Smooth muscle cell (in vitro differentiated cells): ENCODE results near the gene ARHGAP24. TPM values are rescaled to one million over a fixed set of nuclear protein-coding genes. Genes with fewer than 3 reads are reported as not detected.
A peak's percentile ranks its signal among the peaks of the same experiment; 100 is the strongest.

Source experiments
- DNase-seq: peaks from one replicate; lab custom pipeline; 2025; ENCODE audit not compliant: unreplicated experiment; lab: John Stamatoyannopoulos, UW
- H2AFZ ChIP-seq: fragments of 200-600 bp; sonication (generic); 2 replicates; pipeline ENCODE4 v1.6.0; 2016; ENCODE audit warnings: antibody characterized with exemption, low read depth, mild to moderate bottlenecking
- H3F3A ChIP-seq: fragments of 200-600 bp; sonication (generic); 2 replicates; pipeline ENCODE4 v1.6.0; 2017; ENCODE audit warnings: antibody characterized with exemption, low read depth
- H3K27ac ChIP-seq: fragments of 200-600 bp; sonication (generic); 2 replicates; pipeline ENCODE4 v1.5.1; 2016; ENCODE audit warnings: low read depth, mild to moderate bottlenecking
- H3K27me3 ChIP-seq: fragments of 200-600 bp; sonication (generic); 2 replicates; pipeline ENCODE4 v1.6.1; 2016; ENCODE audit warnings: low read depth, mild to moderate bottlenecking
- H3K36me3 ChIP-seq: fragments of 200-600 bp; sonication (generic); 2 replicates; pipeline ENCODE4 v1.5.1; 2016; ENCODE audit warnings: low read depth
- H3K4me1 ChIP-seq: fragments of 200-600 bp; sonication (generic); 2 replicates; pipeline ENCODE4 v1.5.1; 2016; ENCODE audit warnings: low read depth
- H3K4me2 ChIP-seq: fragments of 200-600 bp; sonication (generic); 2 replicates; pipeline ENCODE4 v1.6.0; 2016; ENCODE audit warnings: mild to moderate bottlenecking
- H3K4me3 ChIP-seq: fragments of 200-600 bp; sonication (generic); 2 replicates; pipeline ENCODE4 v1.5.1; 2016; ENCODE audit warnings: mild to moderate bottlenecking
- H3K79me2 ChIP-seq: fragments of 200-600 bp; sonication (generic); 2 replicates; pipeline ENCODE4 v1.6.0; 2016; ENCODE audit warnings: low read depth, mild to moderate bottlenecking
- H3K9ac ChIP-seq: fragments of 200-600 bp; sonication (generic); 2 replicates; pipeline ENCODE4 v1.6.0; 2016; ENCODE audit warnings: low read depth
- H3K9me3 ChIP-seq: fragments of 200-600 bp; sonication (generic); replicated peaks from 2 replicates; pipeline ENCODE4 v1.5.1; 2016; ENCODE audit warnings: low read depth
- H4K20me1 ChIP-seq: fragments of 200-600 bp; sonication (generic); 2 replicates; pipeline ENCODE4 v1.6.0; 2016; ENCODE audit warnings: low read depth
- CTCF ChIP-seq: fragments of 200-600 bp; sonication (generic); IDR thresholded peaks from 2 replicates; pipeline ENCODE4 v1.5.1; 2017; ENCODE audit warnings: borderline replicate concordance, mild to moderate bottlenecking, antibody characterized with exemption; ENCODE audit not compliant: insufficient read depth, poor library complexity, severe bottlenecking
- WGBS: methylation state at CpG from one replicate; pipeline ENCODE4 v1.1.7; 2016; ENCODE audit warnings: low lambda C conversion rate; 5-methylcytosine and 5-hydroxymethylcytosine counted together
- polyA plus RNA-seq: library from polyadenylated mRNA; unstranded; fragments of >200 nt; fragmentation: Nextera tagmentation; extraction: Ambion mirVana; gene quantifications from 2 replicates; pipeline ENCODE4 v1.2.1, GENCODE V29; 2016
- total RNA-seq: library from RNA; depleted of rRNA; stranded (reverse); fragments of >200 nt; gene quantifications from 2 replicates; pipeline ENCODE4 v1.2.3, GENCODE V29; 2014

ARHGAP24 gene
- total and polyA plus RNA-seq, 2 experiments from 2014 or later, result 4.9 to 18.2 TPM

GRCh38 chr4:85617202-85617601, 142.3 kb downstream of the ARHGAP24 start:
- H3K27ac ChIP-seq, result no peak overlapping the region
- H2AFZ ChIP-seq, result no peak overlapping the region
- WGBS, result 80% methylated on average over 3 of the region's 3 CpGs
- no peaks in the 10 kb centered on the region for H3K36me3 ChIP-seq
- no peak overlapping the region for H3K4me3 ChIP-seq
- H3K27me3 ChIP-seq, result no peaks in the 10 kb centered on the region
- H3K4me1 ChIP-seq, result no peaks in the 10 kb centered on the region
- H3K9ac ChIP-seq, result no peak overlapping the region
- no peaks in the 10 kb centered on the region for H3K9me3 ChIP-seq
- TF ChIP-seq CTCF, result no peak
- no peak overlapping the region for H3K4me2 ChIP-seq
- H3F3A ChIP-seq, result no peaks in the 10 kb centered on the region
- no peaks in the 10 kb centered on the region for H4K20me1 ChIP-seq
- DNase-seq, result no peak
- no peaks in the 10 kb centered on the region for H3K79me2 ChIP-seq

GRCh38 chr4:85632981-85633380, 158.0 kb downstream of the ARHGAP24 start:
- no peak overlapping the region for H3K9ac ChIP-seq
- H3K79me2 ChIP-seq, result peaks cover 4% of the 10 kb centered on the region
- H3K27me3 ChIP-seq, result no peaks in the 10 kb centered on the region
- no peak for TF ChIP-seq CTCF
- no peak overlapping the region for H3K27ac ChIP-seq
- H3K4me2 ChIP-seq, result no peak overlapping the region
- H3K4me1 ChIP-seq, result no peaks in the 10 kb centered on the region
- H4K20me1 ChIP-seq, result no peaks in the 10 kb centered on the region
- H3K9me3 ChIP-seq, result no peaks in the 10 kb centered on the region
- H3F3A ChIP-seq, result no peaks in the 10 kb centered on the region
- no peaks in the 10 kb centered on the region for H3K36me3 ChIP-seq
- no peak for DNase-seq
- no peak overlapping the region for H2AFZ ChIP-seq
- no peak overlapping the region for H3K4me3 ChIP-seq

GRCh38 chr4:85637778-85638177, 162.8 kb downstream of the ARHGAP24 start:
- H3K4me1 ChIP-seq, result no peaks in the 10 kb centered on the region
- no peaks in the 10 kb centered on the region for H3K27me3 ChIP-seq
- 21% methylated on average over 2 of the region's 2 CpGs for WGBS
- H3K4me3 ChIP-seq, result no peak overlapping the region
- H3K9me3 ChIP-seq, result no peaks in the 10 kb centered on the region
- no peaks in the 10 kb centered on the region for H3F3A ChIP-seq
- no peak for DNase-seq
- no peaks in the 10 kb centered on the region for H4K20me1 ChIP-seq
- H3K27ac ChIP-seq, result peak overlapping the region; percentile 35
- no peaks in the 10 kb centered on the region for H3K36me3 ChIP-seq
- H2AFZ ChIP-seq, result no peak overlapping the region
- H3K4me2 ChIP-seq, result peak overlapping the region; percentile 24
- TF ChIP-seq CTCF, result no peak
- H3K9ac ChIP-seq, result no peak overlapping the region
- no peaks in the 10 kb centered on the region for H3K79me2 ChIP-seq

GRCh38 chr4:85639946-85640345, 165.0 kb downstream of the ARHGAP24 start:
- no peaks in the 10 kb centered on the region for H3K79me2 ChIP-seq
- no peak for TF ChIP-seq CTCF
- WGBS, result 82% methylated on average over 4 of the region's 4 CpGs

More at GRCh38 chr4:85639946-85640345, 165.0 kb downstream of the ARHGAP24 start:
- Histone ChIP-seq H3K27ac (no peak overlapping the region), H3K36me3 (no peaks in the 10 kb centered on the region), H3K4me3 (no peak overlapping the region), H3K4me2 (no peak overlapping the region), H3K9me3 (no peaks in the 10 kb centered on the region), H3F3A (no peaks in the 10 kb centered on the region), H3K27me3 (no peaks in the 10 kb centered on the region), H4K20me1 (no peaks in the 10 kb centered on the region), H3K9ac (no peak overlapping the region), H2AFZ (no peak overlapping the region), H3K4me1 (no peaks in the 10 kb centered on the region)
- DNase-seq, result no peak
